GM12801 (cell line): ENCODE data around the gene SYTL1.

Experiments
- CTCF ChIP-seq: IDR thresholded peaks from one replicate; pipeline ENCODE4 v1.5.1; 2011; ENCODE audit warnings: control low read depth; ENCODE audit not compliant: insufficient read length; ENCODE audit errors: extremely low read depth

The SYTL1 gene

GRCh38 chr1:27377760-27378495, 36.1 kb downstream of the SYTL1 start:
- no peak for TF ChIP-seq CTCF

GRCh38 chr1:27379564-27380122, 37.8 kb downstream of the SYTL1 start:
- TF ChIP-seq CTCF: no peak

GRCh38 chr1:27380224-27380623, 38.4 kb downstream of the SYTL1 start:
- no peak for TF ChIP-seq CTCF

GRCh38 chr1:27380766-27381733, 39.2 kb downstream of the SYTL1 start:
- TF ChIP-seq CTCF: no peak

GRCh38 chr1:27381969-27382762, 40.3 kb downstream of the SYTL1 start:
- TF ChIP-seq CTCF: no peak

- no peak for TF ChIP-seq CTCF
Observed at GRCh38 chr1:27383039-27383605, 41.3 kb downstream of the SYTL1 start, which contains the start of gene CD164L2. Gene CD164L2, minus strand, starts transcription at chr1:27383333. Its CDS starts 94 bp downstream, at chr1:27383239.
